ENCODE data around the gene FGF12.

FGF12 gene

DNA sequence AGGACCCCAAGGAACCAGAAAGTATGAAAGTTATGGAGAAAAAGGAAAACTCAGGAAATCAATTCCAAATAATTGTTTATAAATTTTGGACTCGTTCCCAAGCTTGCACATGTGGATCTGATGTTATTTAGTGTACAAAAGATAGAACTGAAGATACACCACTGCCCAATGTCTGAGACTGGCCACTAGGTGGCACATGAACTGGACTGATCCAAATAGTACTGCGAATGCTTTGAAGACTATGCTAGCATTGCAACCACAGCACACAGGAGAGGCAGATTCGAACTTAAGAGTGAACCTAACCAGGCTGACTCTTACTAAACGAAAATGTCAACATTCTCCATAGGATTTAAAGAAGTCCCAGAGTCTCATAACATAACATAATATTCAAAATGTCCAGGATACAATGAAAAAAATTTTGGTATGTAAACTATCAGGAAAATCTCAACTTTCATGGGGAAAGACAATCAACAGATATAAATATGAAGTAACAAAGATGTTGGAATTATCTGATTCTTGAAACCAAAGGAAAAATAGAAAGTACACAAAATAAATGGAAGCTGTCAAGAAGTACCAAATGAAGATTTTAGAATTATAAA, 596.7 kb downstream of the FGF12 start:
- H3K4me3 ChIP-seq (ENCODE audit: low read depth, low read length), result no peak overlapping the region

DNA sequence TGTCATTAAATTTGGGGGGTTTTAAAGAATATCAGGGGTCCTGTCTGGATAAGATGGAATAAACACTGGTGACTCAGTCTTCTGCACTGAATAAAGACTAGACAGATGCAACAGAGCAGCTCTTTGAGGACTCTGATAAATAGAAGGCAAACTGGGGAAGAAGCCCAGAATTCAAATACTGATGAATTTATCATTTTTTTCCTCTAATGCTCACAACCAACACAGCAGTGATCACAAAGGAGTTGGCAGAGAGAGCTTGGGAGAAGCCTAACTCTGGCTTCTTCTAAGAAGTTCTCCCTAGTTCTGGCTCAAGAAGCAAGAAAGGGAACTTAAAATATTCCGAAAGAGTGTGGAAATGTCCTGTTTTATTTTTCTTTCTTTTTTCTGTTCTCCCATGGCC, 597.8 kb downstream of the FGF12 start:
- H3K4me3 ChIP-seq (ENCODE audit: low read depth, low read length), result no peak overlapping the region

DNA sequence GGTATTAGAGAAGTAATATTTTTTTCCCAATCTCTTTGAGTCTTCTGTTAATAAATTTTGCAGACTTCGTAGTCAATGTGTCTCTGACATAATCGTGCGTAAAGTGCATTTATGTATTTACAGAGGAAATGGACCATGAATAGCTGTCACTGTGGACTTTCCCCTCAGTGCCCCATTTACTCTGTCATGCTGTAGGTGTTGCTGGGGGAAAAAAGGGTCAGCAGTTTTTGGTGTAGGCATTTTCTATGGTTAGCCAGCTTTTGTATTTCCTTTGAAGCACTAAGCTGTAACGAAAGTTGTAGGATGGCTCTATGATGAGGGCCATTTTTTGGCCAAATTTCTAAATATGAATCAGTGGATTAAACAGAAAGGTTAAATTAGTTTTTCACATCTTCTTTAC, 598.4 kb downstream of the FGF12 start:
- no peak overlapping the region for H3K4me3 ChIP-seq (ENCODE audit: low read depth, low read length)

DNA sequence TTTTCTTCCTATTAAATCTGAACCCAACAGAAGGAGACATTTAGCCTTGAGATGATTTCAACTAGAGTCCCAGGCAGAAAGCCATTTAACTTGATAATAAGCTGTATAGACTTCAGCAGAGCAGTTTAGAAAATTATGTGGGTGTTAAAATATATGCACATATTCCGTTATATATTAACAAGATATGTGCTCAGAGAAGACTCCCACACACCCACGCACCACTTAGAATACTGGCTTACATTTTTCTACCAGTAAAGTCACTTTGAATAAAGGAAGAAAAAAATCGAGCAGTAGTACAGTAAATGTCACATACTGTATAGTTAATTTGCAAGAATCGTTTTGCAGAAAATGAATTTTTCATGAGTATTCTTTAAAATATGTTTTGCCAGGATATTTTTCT, 599.3 kb downstream of the FGF12 start:
- no peak overlapping the region for H3K4me3 ChIP-seq (ENCODE audit: low read depth, low read length)

DNA sequence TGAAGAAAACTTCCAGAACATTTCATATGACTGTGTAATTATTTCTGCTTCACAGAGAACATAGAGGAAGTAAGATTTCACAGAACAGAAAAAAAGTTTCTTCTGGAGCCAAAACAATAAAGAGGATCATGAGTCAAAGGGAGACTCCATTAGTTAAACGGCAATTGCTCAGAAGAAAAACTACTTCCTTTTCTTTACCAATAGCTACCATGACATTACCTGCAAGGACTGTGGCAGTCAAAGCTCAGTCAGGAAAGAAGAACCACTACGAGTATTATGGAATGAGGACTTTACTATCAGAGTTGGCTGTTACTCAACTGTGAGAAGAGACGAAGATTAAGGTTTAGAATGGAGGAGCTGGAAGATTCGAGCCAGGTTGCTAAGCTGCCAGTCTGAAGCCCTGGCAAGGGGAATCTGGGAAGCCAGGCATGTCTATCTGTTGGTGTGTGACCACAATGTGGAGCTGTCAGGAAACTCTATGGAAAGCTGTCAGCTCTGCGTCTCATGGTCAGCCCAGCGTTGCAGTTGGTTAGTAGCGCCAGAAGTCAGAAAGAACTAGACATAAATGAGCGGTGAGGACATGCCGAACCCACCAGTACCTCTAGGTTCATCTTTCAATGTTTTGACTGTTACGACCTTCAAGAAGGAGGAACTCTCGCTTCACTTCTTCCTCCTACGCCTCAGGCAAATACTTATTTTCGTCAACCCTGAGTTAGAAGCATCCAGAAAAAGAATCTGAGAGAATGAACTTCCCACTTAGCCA, 604.3 kb downstream of the FGF12 start:
- no peak overlapping the region for H3K4me3 ChIP-seq (ENCODE audit: low read depth, low read length)

DNA sequence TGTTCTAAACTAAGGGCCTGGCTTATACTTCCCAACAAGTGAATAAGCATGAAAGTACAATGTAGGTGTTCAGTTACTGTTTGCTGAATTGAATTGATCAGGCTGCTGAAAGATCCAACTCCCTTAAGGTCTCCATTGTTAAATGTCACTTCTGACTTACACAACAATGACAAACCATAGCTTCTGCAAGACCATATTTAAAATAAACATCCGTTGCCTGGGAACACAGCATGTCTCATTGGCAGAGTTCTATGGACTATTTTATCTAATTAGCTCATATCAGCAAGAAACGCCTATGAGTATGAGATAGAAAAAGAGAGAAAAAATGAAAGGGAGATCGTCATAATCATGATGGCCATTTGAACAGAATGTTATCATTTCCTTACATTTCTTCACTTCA, 605.4 kb downstream of the FGF12 start:
- no peak overlapping the region for H3K4me3 ChIP-seq (ENCODE audit: low read depth, low read length)

DNA sequence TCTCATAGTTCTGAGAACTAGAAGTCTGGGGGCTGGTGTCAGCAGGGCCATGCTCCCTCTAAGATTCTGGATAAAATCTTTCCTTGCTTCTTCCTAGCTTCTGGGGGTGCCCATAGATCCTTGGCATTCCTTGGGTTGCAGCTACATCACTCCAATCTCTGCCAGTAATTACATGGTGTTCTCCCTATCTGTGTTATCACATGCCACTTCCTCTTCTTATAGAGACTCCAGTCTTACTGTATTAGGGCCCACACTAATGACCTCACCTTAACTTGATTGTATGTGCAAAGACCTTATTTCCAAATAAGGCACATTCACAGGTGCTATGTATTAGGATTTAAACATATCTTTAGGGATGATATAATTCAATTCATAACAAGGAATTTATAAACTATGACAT, 618.5 kb downstream of the FGF12 start:
- H3K4me3 ChIP-seq (ENCODE audit: low read depth, low read length), result no peak overlapping the region

DNA sequence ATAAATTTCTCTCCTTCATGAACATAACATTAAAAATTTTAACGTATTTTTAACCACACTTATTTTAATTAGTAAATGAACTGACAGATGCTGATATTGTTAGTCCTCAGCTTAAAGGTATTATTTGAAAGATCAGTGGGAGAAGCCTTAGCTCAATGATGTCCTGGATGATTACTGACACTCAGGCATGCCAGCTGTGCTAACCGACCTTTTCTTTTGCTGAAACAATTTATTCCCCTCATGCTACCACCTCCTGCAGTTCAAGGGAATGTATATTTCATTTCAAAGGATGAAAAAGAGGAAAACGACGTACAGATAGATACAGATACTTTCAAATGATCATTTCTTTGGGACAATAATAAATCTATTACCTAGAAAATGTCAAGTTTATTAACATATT, 620.8 kb downstream of the FGF12 start:
- H3K4me3 ChIP-seq (ENCODE audit: low read depth, low read length), result no peak overlapping the region

DNA sequence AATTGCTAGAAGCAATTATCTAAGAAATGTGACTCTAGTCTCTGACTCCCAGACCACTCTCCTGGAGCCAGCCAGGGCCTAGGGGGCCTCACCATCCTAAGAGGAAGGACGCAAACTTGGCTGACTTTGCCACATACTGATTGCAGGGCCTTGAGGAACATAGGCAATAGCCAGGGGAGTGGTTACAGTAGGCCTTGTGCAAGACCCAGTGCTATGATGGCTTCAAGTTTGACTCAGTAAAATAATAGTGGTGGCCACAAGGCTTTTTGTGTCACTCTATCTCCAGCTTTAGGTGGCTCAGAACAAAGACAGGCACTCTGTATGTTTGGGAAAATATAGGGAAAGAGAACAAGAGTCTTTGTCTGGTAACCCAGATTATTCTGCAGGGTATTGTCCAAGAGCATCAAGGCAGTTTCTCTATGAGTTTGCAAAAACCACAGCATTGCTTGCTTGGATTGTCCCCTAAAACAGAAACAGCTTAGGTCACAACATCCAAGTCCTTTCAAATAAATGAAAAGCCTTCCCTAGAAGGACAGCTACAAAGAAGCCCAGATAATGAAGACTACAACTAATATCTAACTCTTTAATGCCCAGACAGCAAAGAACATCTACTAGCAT, 634.8 kb downstream of the FGF12 start:
- no peak overlapping the region for H3K4me3 ChIP-seq (ENCODE audit: low read depth, low read length)

DNA sequence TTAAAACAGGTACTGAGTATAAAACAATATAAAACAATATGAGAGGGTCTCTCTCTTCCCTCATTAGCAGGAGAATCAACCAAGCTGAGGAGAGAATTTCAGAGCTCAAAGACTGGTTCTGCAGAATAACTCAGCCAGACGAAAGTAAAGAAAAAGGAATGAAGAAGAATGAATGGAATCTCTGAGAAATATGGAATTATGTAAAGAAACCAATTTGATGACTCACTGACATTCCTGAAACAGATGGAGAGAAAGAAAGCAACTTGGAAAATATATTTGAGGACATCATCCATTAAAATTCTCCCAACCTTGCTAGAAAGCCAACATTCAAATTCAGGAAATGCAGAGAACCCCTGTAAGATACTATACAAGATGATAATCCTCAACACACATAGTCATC, 635.5 kb downstream of the FGF12 start:
- no peak overlapping the region for H3K4me3 ChIP-seq (ENCODE audit: low read depth, low read length)

DNA sequence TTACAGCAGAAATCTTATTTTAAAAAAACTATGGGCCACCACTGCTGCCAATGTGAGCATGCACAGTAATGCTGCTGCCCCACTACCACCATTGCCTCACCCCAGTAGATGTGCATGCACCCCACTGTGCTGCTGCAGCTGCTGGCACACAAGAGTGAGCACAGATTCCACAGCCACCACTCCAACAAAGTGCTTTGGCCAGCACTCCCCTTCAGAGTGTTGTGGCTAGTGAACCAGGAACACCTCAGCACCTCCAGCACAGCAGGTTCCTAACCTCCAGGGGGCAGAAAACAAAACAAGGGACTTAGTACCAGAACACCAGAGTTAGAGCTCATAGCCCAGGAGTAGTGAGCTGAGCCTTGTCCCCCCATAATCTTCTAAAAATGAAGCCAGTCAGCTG, 636.8 kb downstream of the FGF12 start:
- H3K4me3 ChIP-seq (ENCODE audit: low read depth, low read length), result no peak overlapping the region

Data from iPS-11a (cell line).